Renal cortex interstitium (tissue), 11 donors: Measurements from ENCODE around the gene ST6GALNAC1. TPM values are rescaled to one million over a fixed set of nuclear protein-coding genes. Genes with fewer than 3 reads are reported as not detected.
"Not testable (repeated sequence)": the region's sequence is repeated elsewhere in the genome, so short reads cannot be mapped to it uniquely, and the experiment has no call there.

Experiments
- DNase-seq, 11 donors: peaks; one replicate each; pipeline ENCODE4 v3.0.0-alpha.2; 2013; ENCODE audit warnings: low read depth in 9 of 11, low spot score in 4 of 11; ENCODE audit errors: extremely low read depth in 1 of 11
- polyA plus RNA-seq, 3 donors: library from polyadenylated mRNA; unstranded; fragments of 120-200 nt; gene quantifications; one replicate each; pipeline ENCODE4 v1.2.1, GENCODE V29; 2013; ENCODE audit not compliant: insufficient read length in 3 of 3

Gene ST6GALNAC1
- polyA plus RNA-seq, 3 donors: 0.09 to 0.57 (median 0.30) TPM

DNA sequence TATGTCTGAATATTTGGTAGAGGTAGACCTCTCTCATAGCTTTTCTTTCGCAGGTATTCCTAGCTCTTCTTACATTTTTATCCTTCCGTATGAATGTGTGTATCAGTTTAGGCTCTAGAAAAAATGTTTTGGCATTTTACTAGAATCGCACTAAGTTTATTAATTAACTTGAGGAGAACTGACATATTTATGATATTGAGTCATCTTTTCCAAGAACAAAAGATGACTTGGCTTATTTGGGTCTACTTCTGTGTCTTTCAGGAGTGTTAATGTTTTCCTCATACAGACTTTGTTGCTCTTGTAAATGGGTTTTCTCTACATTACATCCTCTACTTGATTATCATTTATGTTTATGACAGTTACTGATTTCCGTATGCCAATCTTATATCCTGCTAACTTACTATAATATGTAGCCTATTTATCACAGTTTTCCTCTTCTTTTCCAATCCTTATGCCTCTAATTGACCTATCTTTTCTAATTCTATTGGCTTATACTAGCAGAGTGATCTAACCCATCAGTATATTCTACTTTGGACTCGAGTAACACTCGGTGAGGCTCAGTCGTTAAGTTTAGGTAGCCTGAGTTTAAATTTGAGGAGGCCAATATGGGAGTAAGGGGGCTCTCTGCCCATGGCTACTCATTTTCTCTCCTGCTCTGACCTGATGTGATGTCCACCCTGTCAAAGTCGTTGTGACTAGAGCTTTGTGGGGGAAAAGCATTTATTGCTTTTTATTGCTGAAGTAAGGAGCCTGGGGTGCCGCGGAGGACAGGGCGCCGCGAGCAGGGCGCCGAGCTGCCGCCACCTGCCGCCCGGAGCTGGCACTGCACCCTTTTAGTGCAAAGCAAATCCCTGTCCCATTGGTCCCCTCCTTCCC, 20.0 kb downstream of the ST6GALNAC1 start:
- peak in 2 of 11 donors; percentile 40 to 61 for DNase-seq

DNA sequence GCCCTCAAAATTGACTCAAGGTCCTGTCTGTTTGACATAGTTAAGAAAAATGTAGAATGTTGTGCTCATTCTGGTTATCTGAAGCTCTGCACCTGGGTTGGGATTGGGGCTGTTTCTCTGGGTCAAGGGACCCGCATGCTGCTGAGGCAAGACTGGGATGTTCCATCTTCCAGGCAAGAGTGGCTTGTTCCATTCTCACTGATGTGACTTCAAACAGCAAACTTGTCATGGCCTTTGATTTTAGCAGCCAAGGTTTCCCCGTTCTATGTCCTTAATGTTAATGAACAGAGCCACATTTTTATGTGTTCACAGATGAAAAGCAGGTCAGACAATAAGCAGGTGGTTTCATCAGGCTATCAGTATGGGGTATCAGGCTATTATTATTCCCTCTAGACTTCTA, 25.7 kb downstream of the ST6GALNAC1 start:
- DNase-seq: no peak

DNA sequence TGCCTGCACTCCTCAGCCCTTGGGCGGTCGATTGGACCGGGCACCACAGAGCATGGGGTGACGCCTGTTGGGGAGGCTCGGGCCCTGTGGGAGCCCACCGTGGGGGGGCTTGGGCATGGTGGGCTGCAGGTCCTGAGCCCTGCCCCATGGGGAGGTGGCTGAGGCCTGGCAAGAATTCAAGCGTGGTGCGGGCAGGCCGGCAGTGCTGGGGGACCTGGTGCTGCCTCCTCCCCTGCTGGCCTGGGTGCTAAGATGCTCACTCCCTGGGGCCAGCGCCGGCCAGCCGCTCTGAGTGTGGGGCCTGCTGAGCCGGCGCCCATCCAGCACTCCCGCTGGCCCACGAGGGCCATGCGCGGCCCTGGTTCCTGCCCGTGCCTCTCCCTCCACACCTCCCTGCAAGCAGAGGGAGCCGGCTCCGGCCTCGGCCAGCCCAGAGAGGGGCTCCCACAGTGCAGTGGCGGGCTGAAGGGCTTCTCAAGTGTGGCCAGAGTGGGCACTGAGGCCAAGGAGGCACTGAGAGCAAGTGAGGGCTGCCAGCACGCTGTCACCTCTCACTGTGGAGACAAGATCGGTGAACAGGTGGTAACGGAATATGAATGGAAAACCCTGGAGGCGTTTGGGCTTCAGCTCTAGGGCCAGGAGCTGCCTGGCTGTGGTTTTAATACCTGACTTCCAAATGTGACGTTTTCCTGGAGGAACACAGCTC, 28.5 kb downstream of the ST6GALNAC1 start:
- no peak for DNase-seq

DNA sequence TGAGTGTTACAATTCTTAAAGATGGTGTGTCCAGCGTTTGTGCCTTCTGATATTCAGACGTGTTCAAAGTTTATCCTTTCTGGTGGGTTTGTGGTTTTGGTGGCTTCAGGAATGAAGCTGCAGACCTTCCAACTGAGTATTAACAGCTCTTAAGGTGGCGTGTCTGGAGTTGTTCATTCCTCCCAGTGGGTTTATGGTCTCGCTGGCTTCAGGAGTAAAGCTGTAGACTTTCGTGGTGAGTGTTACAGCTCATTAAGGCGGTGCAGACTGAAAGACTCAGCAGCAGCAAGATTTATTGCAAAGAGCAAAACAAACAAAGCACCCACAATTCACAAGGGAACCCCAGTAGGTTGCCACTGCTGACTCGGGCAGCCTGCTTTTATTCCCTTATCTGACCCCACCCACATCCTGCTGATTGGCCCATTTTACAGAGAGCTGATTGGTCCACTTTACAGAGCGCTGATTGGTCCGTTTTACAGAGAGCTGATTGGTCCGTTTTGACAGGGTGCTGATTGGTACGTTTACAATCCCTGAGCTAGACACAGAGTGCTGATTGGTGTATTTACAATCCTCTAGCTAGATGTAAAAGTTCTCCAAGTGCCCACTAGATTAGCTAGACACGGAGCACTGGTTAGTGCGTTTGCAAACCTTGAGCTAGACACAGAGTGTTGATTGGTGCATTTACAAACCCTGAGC, 29.3 kb downstream of the ST6GALNAC1 start:
- DNase-seq: not testable (repeated sequence)

DNA sequence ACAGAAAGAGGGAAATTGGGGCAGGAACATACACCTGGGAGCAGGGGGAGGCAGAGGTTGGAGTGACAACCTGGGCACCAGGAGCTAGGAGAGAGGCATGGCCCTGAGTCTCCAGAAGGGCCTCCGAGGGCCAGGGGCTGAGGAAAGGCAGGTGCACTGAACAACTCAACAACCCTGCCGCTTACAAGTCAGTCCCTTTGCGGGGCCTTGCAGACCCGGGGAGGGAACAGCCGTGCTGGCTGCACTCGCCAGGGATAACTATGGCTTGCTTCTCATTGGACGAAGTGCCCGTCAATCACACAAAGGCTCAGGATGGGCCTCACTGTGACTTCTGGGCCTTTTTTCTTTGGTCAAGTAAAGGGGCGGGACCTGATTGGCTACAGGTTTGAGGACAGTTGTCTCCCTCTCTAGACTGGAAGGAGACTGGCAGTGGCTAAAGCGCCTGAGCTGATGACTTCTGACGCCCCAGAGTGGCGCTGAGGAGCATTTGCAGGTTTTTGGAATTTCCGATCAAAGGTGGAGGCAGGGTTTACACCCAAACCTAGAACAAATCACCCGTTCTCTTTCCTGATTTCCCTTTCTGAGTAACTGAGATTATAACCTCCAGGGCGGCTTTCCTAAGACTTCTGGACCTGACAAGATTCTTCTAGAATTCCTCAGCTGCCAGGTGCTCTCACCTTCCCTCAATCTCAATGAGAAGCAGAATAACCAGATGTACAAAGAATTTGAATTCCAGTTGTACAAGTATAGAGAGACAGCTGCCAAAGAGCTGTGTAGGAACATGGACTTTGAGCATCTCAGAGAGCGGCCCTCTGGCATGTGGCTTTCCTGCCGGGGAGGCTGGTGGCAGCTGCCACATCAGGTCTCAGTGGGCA, 30.3 kb downstream of the ST6GALNAC1 start:
- no peak for DNase-seq

DNA sequence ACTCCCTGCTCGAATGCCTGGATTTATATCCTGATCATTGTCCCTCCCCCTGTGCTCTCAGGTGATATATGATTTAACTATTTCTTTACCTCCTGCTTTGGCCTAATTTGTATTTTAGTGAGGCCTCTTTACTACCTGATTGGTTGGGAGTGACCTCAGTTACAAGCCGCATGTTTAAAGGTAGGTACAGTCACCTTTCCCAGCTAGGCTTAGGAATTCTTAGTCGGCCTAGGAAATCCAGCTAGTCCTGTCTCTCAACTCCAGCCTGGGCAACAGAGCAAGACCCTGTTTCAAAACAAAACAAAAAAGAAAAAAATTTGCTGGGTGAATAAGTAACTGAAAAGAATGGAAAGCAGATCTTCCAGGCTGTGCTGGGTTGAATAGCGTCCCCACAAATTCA, 31.1 kb downstream of the ST6GALNAC1 start:
- DNase-seq: no peak

DNA sequence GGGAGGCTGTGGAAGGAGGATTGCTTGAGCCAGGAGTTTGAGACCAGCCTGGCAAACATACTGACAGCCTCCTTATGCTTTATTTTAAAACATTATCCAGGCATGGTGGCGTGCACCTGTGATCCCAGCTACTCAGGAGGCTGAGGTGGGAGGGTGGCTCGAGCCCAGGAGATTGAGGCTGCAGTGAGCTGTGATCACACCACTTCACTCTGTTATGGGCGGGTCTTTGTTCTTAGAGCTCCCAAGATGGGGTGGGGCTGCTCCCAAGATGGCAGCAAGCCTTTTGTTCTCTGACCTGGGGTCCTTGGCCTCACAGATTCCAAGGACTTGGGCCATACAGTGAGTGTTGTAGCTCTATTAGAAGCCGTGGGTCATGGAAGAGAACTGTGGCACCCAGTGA, 31.8 kb downstream of the ST6GALNAC1 start:
- DNase-seq: no peak

DNA sequence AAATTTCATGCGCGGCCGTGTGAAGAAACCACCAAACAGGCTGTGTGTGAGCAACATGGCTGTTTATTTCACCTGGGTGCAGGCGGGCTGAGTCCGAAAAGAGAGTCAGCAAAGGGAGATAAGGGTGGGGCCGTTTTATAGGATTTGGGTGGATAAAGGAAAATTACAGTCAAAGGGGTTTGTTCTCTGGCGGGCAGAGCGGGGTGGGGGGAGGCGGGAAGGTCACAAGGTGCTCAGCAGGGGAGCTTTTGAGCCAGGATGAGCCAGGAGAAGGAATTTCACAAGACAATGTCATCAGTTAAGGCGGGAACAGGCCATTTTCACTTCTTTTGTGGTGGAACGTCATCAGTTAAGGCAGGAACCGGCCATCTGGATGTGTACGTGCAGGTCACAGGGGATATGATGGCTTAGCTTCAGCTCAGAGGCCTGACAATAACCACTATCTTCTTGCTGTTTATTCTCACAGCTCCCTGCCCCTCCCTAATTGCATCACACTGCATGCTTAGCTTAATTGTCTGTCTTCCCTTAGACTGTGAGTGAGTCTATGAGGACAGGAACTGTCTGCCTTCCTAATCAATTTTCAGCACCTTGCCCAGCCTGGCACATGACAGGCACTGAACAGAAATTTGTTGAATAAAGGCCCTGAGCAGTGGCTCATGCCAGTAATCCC, 32.3 kb downstream of the ST6GALNAC1 start:
- not testable (repeated sequence) for DNase-seq

DNA sequence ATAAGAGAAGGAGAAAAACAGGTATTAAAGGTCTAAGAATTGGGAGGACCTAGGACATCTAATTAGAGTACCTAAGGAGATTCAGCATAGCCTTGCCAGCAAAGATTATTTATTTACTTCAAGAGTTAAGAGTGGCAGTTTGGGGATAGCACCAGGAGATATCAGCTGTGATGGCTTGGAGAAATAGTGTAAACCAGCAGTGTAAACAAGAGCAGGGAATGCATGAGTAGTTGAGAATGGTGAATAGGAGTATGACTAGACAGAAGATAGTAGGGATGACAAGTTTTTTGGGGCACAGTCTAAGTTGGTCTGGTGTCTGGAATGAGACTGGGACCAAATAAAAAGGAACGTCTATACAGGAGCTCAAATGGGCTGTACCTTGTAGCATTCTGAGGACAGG, 36.9 kb downstream of the ST6GALNAC1 start:
- DNase-seq: not testable (repeated sequence)

DNA sequence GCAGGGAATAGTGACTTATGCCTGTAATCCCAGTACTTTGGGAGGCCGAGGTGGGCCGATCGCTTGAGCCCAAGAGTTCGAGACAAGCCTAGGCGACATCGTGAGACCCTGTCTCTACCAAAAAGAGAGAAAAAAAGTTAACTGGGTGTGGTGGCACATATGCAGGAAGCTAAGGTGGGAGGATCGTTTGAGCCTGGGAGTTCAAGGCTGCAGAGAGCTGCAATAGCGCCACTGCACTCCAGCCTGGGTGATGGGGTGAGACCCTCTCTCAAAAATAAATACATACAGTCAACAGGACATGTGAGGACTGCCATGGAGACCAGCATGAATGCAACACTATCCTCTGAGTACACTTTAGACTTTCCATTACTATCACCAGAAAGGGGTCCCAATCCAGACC, 42.5 kb downstream of the ST6GALNAC1 start:
- no peak for DNase-seq

DNA sequence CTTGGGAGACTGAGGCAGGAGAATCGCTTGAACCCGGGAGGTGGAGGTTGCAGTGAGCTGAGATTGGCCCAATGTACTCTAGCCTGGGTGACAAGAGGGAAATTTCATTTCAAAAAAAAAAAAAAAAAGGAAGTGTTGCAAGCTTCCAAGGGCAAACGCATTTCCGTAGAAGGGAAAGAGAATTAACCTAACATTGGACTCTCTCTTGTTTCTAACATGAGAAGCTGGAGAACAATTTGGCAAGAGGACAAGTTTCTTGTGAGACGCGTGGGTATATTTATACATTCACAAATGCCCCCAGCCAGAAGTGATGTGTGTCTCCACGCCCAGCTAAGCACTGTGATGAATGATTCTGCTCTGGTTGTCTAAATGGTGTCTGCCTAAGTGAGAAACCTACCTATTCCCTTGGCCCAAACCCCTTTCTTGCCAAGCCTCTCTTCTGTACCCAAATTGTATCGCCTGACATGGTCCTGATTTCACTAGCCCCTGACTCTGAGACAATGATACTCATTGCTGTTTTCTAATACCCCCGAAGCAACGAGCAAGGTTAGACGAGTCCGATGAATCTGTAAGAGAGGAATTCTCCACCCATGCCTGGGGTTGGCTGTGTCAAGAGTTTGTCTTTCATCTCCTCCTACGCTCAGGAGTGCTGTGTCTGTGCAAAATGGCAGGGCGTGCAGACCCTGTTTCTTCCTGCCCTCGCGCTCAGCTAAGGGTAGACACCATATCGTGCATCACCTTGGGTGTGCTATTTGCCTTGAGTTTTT, 43.7 kb downstream of the ST6GALNAC1 start:
- no peak for DNase-seq

DNA sequence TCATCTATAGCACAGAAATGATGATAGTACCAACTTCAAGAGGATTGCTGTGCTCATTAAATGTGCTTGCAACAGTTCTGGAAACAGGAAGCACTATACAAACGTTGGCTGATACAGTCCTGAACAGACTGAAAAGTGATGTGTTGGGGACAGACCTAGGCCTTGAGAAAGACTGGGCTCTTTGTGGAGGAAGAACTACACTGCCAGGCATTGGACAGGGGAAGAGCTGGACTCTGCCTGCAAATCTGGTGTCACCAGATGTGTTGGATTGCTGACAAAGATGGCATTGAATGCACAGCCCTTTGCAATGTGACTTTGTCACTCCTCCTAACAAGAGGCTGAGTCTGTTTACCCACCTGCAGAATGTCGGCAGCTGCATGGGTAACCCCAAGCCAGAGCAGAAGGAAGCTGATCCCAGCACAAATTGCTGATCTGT, 45.5 kb downstream of the ST6GALNAC1 start:
- no peak for DNase-seq

DNA sequence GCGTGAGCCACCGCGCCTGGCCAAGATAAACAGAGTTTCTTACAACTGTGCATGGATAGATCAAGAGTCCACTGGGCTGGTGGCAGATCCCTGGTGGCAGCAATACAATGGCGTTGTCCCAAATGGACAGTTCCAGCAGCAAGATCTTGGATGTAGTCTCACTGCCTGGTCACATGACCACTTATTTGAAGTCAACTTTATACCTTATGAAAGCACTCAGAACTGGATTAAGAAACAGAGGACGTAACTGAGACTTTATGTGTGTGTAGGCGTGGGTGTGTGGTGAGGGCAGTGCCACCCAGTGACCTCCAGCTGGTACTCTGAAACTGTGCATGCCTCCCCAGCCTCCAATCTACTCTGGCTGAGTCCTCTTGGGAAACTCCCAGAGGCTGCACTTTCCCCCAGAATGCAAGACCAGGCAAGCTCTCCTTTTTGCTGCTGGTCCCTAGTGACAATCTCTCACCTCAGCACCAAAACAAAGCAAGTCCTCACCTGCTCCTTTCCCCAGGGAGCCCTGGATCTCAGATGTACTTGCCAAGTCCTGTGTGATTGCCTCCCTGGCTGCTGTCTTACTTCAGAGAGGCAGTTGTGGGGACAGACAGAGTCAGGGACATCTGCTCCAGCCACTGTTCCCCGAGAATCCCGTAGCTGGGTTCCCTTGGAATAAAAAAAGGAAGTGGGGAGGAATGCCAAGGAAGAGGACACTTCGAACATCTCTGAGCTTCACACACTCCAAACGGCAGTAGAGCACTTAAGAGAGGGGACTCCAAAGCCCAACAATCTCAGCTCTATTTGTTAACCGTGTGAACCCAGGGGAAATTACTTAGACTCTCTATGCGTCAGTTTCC, 46.2 kb downstream of the ST6GALNAC1 start:
- DNase-seq: no peak

DNA sequence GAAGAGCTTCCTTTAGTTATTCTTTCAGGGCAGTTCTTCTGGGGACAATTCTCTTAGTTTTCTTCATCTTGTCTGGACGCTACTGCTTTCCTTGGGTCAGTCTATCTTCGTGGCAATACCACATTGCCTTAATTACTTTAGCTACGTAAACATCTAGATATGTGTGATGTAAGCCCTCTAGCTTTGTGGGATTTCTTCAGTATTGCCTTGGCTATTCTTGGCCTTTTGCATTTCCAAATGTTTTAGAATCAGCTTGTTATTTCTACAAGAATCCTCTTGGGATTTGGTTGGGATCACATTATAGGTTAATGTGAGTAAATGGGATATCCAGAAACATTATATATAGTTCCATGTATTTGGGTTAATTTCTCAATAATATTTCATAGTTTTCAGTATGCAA, 48.9 kb downstream of the ST6GALNAC1 start:
- DNase-seq: no peak

DNA sequence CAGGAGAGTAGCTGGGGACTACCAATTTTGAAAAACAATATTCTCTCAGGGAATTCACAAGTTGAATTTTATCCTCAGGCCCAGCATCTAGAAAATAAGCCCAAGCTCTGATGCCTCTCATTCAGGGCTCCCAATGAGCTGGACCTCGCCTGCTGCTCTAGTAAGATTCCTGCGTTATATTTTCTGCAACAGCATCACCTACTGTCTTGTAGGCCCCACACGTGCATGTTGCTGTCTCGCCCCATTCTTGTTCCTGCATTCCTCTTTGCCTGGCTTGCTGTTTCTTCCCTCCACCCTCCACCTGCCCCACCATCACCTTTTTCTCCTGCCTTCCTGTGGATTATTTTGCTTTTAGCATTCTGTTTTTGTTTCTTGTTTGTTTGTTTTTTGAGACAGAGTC, 49.6 kb downstream of the ST6GALNAC1 start:
- DNase-seq: no peak

DNA sequence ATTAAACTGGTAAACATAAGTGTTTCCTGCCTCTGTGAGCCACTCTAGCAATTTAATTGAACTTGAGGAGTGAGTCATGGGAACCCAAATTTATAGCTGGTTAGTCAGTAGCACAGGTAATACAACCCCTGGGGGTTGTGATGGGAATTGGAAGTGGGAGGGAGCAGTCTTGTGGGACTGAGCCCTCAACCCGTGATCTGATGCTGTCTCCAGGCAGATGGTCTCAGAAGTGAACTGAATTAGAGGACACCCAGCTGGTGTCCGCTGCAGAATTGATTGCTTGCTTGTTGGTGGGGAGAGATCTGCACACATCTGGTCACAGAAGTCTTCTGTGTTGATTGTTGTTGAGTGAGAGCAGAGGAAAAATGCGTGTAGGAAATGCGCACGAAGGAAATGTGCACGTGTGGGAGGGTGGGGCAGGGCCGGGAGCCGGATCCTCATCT, 50.2 kb downstream of the ST6GALNAC1 start:
- no peak for DNase-seq

DNA sequence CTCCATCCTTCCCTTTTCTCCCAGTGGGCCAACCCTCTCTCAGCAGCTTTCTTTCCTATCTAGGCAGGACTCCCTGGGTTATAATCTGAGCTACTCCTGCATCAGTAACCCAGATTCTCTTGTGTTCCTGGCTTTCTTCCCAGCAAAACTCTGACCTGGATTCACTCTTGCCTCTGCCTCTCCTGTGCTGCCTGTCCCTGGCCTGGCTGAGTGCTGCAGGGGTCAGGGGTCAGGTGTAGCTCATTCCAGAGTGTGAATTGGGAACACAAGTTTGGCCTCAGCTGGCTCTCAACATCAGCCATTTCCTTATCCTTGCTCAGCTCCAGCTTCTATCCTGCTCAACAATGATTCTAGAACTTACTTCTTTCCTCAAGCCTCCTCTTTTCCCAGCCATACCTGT, 55.4 kb downstream of the ST6GALNAC1 start:
- DNase-seq: no peak
